H9 (cell line): ENCODE results near the gene BIRC3. TPM values are rescaled to one million over a fixed set of nuclear protein-coding genes. Genes with fewer than 3 reads are reported as not detected.

Source experiments
- DNase-seq: peaks from one replicate; pipeline ENCODE4 v3.0.0-alpha.2; 2017
- H2AFZ ChIP-seq: one replicate; pipeline ENCODE4 v1.6.1; 2013; ENCODE audit warnings: mild to moderate bottlenecking, low read length, control low read depth, moderate library complexity
- H2AK5ac ChIP-seq: 2 replicates; pipeline ENCODE4 v1.6.1; 2013; ENCODE audit warnings: low read length, control low read depth, mixed read lengths; ENCODE audit not compliant: insufficient read length
- H2BK120ac ChIP-seq: one replicate; pipeline ENCODE4 v1.6.1; 2013; ENCODE audit warnings: low read depth, mild to moderate bottlenecking, low read length, control low read depth, inconsistent platforms; ENCODE audit not compliant: poor library complexity, severe bottlenecking
- H2BK12ac ChIP-seq: 2 replicates; pipeline ENCODE4 v1.6.1; 2013; ENCODE audit warnings: low read length, control low read depth, mixed read lengths, low read depth; ENCODE audit not compliant: insufficient read length
- H2BK15ac ChIP-seq: 2 replicates; pipeline ENCODE4 v1.6.1; 2013; ENCODE audit warnings: low read depth, low read length, control low read depth
- H2BK20ac ChIP-seq: one replicate; pipeline ENCODE4 v1.6.1; 2013; ENCODE audit warnings: low read depth, mild to moderate bottlenecking, low read length, control low read depth, inconsistent platforms; ENCODE audit not compliant: poor library complexity, severe bottlenecking
- H2BK5ac ChIP-seq: 2 replicates; pipeline ENCODE4 v1.6.1; 2013; ENCODE audit warnings: low read length, control low read depth, mixed read lengths; ENCODE audit not compliant: insufficient read length
- H3K14ac ChIP-seq: 2 replicates; pipeline ENCODE4 v1.6.1; 2013; ENCODE audit warnings: low read length, control low read depth; ENCODE audit not compliant: insufficient read depth
- H3K18ac ChIP-seq: 2 replicates; pipeline ENCODE4 v1.6.1; 2013; ENCODE audit warnings: low read depth, mild to moderate bottlenecking, mixed read lengths, low read length, control low read depth; ENCODE audit not compliant: insufficient read length
- H3K23ac ChIP-seq: 2 replicates; pipeline ENCODE4 v1.6.1; 2013; ENCODE audit warnings: low read length, control low read depth, mixed read lengths, low read depth; ENCODE audit not compliant: insufficient read length
- H3K23me2 ChIP-seq: 2 replicates; pipeline ENCODE4 v1.6.1; 2013; ENCODE audit warnings: low read depth, mild to moderate bottlenecking, mixed read lengths, low read length, control low read depth; ENCODE audit not compliant: insufficient read length, poor library complexity, severe bottlenecking
- H3K27ac ChIP-seq: 2 replicates; pipeline ENCODE4 v1.5.1; 2013; ENCODE audit warnings: low read length, control low read depth, mixed read lengths, low read depth; ENCODE audit not compliant: insufficient read length
- H3K27me3 ChIP-seq: 2 replicates; pipeline ENCODE4 v1.6.1; 2013; ENCODE audit warnings: low read length, control low read depth, inconsistent platforms; ENCODE audit not compliant: insufficient read depth
- H3K4ac ChIP-seq: 2 replicates; pipeline ENCODE4 v1.6.1; 2013; ENCODE audit warnings: low read depth, mild to moderate bottlenecking, control low read depth, inconsistent platforms, low read length, moderate library complexity
- H3K4me1 ChIP-seq: 2 replicates; pipeline ENCODE4 v1.6.1; 2013; ENCODE audit warnings: low read length, control low read depth, inconsistent platforms; ENCODE audit not compliant: insufficient read depth
- H3K4me2 ChIP-seq: 2 replicates; pipeline ENCODE4 v1.6.1; 2013; ENCODE audit warnings: low read length, control low read depth, mixed read lengths; ENCODE audit not compliant: insufficient read length, insufficient read depth
- H3K56ac ChIP-seq: 2 replicates; pipeline ENCODE4 v1.6.1; 2013; ENCODE audit warnings: low read depth, mild to moderate bottlenecking, mixed read lengths, low read length, control low read depth; ENCODE audit not compliant: insufficient read length
- H3K79me1 ChIP-seq: 2 replicates; pipeline ENCODE4 v1.6.1; 2013; ENCODE audit warnings: low read depth, mild to moderate bottlenecking, moderate library complexity, low read length, control low read depth, inconsistent platforms; ENCODE audit not compliant: insufficient read depth, poor library complexity, severe bottlenecking
- H3K79me2 ChIP-seq: 2 replicates; pipeline ENCODE4 v1.6.1; 2013; ENCODE audit warnings: low read length, control low read depth, inconsistent platforms; ENCODE audit not compliant: insufficient read depth
- H3K9ac ChIP-seq: 2 replicates; pipeline ENCODE4 v1.6.1; 2013; ENCODE audit warnings: low read length, control low read depth, mixed read lengths; ENCODE audit not compliant: insufficient read length; ENCODE audit errors: extremely low read depth
- H3K9me3 ChIP-seq: one replicate; pipeline ENCODE4 v1.6.1; 2013; ENCODE audit warnings: low read depth, low read length, inconsistent platforms; ENCODE audit not compliant: control insufficient read depth
- H3T11ph ChIP-seq: one replicate; pipeline ENCODE4 v1.6.1; 2013; ENCODE audit warnings: mild to moderate bottlenecking, low read length, control low read depth, inconsistent platforms
- H4K20me1 ChIP-seq: one replicate; pipeline ENCODE4 v1.6.1; 2013; ENCODE audit not compliant: control insufficient read depth, insufficient read length, insufficient read depth
- H4K5ac ChIP-seq: 2 replicates; pipeline ENCODE4 v1.6.1; 2013; ENCODE audit warnings: low read depth, mild to moderate bottlenecking, mixed read lengths, low read length, control low read depth; ENCODE audit not compliant: insufficient read length
- H4K8ac ChIP-seq: replicated peaks from 2 replicates; pipeline ENCODE4 v1.6.1; 2013; ENCODE audit warnings: low read length, control low read depth, mixed read lengths, low read depth; ENCODE audit not compliant: insufficient read length
- H4K91ac ChIP-seq: 2 replicates; pipeline ENCODE4 v1.6.1; 2013; ENCODE audit warnings: low read depth, mild to moderate bottlenecking, moderate library complexity, mixed read lengths, low read length, control low read depth; ENCODE audit not compliant: insufficient read length
- H3K27ac Mint-ChIP-seq, 3 experiments: 2 replicates in 2 of 3; 3 replicates in 1 of 3; pipeline ENCODE4 v1.8.0; 2020 to 2021; ENCODE audit warnings: mixed read lengths in 3 of 3, mild to moderate bottlenecking in 1 of 3, moderate library complexity in 1 of 3
- H3K27me3 Mint-ChIP-seq: 2 replicates; pipeline ENCODE4 v1.8.0; 2021; ENCODE audit warnings: low read depth, mild to moderate bottlenecking, moderate library complexity, mixed read lengths
- H3K36me3 Mint-ChIP-seq, 3 experiments: 2 replicates in 2 of 3; 3 replicates in 1 of 3; pipeline ENCODE4 v1.8.0; 2020 to 2021; ENCODE audit warnings: low read depth in 3 of 3, mixed read lengths in 3 of 3; ENCODE audit not compliant: insufficient read depth in 1 of 3
- H3K4me1 Mint-ChIP-seq, 2 experiments: 2 replicates each; pipeline ENCODE4 v1.8.0; 2020; ENCODE audit warnings: mixed read lengths in 2 of 2
- H3K4me3 Mint-ChIP-seq, 2 experiments: 2 replicates in 1 of 2; 3 replicates in 1 of 2; pipeline ENCODE4 v1.8.0; 2020 to 2021; ENCODE audit warnings: mild to moderate bottlenecking in 2 of 2, mixed read lengths in 2 of 2, moderate library complexity in 1 of 2
- H3K9me3 Mint-ChIP-seq, 2 experiments: 2 replicates in 1 of 2; 3 replicates in 1 of 2; pipeline ENCODE4 v1.8.0; 2020; ENCODE audit warnings: mild to moderate bottlenecking in 2 of 2, mixed read lengths in 2 of 2, moderate library complexity in 1 of 2
- WGBS: extraction: QIAGEN DNeasy Blood & Tissue Kit; methylation state at CpG from one replicate; pipeline ENCODE4 v1.1.7; 2013; ENCODE audit warnings: missing lambda C conversion rate, low lambda C conversion rate, mixed read lengths; ENCODE audit not compliant: insufficient read length; ENCODE audit errors: extremely low coverage; 5-methylcytosine and 5-hydroxymethylcytosine counted together
- total RNA-seq: library from RNA; stranded (reverse); gene quantifications from 2 replicates; pipeline ENCODE4 v1.2.1, GENCODE V29; 2021
- TF ChIP-seq, protein P1 (sequence below): fragments of 200-600 bp; sonication (generic); conservative IDR thresholded peaks from 3 replicates; pipeline ENCODE4 v1.8.0; 2021; ENCODE audit warnings: antibody characterized with exemption, mild to moderate bottlenecking

BIRC3 gene
- total RNA-seq, 1 experiment from 2014 or later, result 0.04 TPM

DNA sequence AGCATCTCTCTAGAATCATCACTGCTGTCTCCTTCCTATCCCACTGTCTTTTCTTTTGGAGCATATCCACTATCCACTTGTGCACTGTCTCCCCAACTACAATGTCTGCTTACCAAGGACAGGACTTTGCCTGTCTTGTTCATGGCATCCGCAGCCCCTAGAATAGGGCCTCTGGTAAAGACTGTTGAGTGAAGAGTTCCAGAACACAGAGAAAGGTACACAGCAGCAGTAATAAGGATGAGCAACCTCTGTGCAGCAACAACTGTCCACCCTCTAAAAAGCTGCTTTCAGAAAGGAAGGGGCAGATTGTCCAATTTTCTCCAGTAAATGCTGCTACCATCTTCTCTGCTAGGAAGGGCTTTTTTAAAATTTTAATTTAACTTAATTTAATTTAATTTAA lies 25.5 kb upstream of the BIRC3 start:
- Histone ChIP-seq H2BK5ac (no peak overlapping the region), H4K20me1 (no peaks in the 10 kb centered on the region), H2BK120ac (no peak overlapping the region), H2AK5ac (no peak overlapping the region), H3K79me1 (no peaks in the 10 kb centered on the region), H3K56ac (no peak overlapping the region), H3K27me3 (no peaks in the 10 kb centered on the region), H3K9me3 (no peaks in the 10 kb centered on the region), H2BK20ac (no peak overlapping the region), H4K5ac (no peak overlapping the region), H3K14ac (no peak overlapping the region), H3K4me1 (no peaks in the 10 kb centered on the region; the same call in 1 of the 2 replicates), H3T11ph (no peak overlapping the region), H3K79me2 (no peaks in the 10 kb centered on the region), H3K4me2 (no peak overlapping the region), H2AFZ (no peak overlapping the region), H3K23me2 (no peaks in the 10 kb centered on the region), H3K18ac (no peak overlapping the region), H3K27ac (no peak overlapping the region), H3K9ac (no peak overlapping the region), H2BK12ac (no peak overlapping the region), H4K91ac (no peak overlapping the region), H3K23ac (no peak overlapping the region), H4K8ac (no peak overlapping the region), H3K4ac (no peak overlapping the region), H2BK15ac (no peak overlapping the region)
- DNase-seq, result no peak
- Mint-ChIP-seq H3K27me3 (no peaks in the 10 kb centered on the region), H3K4me1 (peaks cover 14 to 16% of the 10 kb centered on the region in 2 experiments), H3K36me3 (no peaks in the 10 kb centered on the region), H3K4me3 (no peak overlapping the region), H3K27ac (no peak overlapping the region; a peak in 1 of 7 replicates), H3K9me3 (peaks cover 0 to 2% of the 10 kb centered on the region in 2 experiments; a peak in 1 of 5 replicates)
- WGBS, result no CpG with 5 or more reads among the region's 1 CpG
- TF ChIP-seq, protein P1, sequence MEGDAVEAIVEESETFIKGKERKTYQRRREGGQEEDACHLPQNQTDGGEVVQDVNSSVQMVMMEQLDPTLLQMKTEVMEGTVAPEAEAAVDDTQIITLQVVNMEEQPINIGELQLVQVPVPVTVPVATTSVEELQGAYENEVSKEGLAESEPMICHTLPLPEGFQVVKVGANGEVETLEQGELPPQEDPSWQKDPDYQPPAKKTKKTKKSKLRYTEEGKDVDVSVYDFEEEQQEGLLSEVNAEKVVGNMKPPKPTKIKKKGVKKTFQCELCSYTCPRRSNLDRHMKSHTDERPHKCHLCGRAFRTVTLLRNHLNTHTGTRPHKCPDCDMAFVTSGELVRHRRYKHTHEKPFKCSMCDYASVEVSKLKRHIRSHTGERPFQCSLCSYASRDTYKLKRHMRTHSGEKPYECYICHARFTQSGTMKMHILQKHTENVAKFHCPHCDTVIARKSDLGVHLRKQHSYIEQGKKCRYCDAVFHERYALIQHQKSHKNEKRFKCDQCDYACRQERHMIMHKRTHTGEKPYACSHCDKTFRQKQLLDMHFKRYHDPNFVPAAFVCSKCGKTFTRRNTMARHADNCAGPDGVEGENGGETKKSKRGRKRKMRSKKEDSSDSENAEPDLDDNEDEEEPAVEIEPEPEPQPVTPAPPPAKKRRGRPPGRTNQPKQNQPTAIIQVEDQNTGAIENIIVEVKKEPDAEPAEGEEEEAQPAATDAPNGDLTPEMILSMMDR, result no peak
